H9 (cell line): ENCODE data around the gene CDKAL1. TPM values are rescaled to one million over a fixed set of nuclear protein-coding genes. Genes with fewer than 3 reads are reported as not detected.
A peak's percentile ranks its signal among the peaks of the same experiment; 100 is the strongest.

Experiments
- DNase-seq: peaks from one replicate; pipeline ENCODE4 v3.0.0-alpha.2; 2017
- H2AFZ ChIP-seq: one replicate; pipeline ENCODE4 v1.6.1; 2013; ENCODE audit warnings: mild to moderate bottlenecking, low read length, control low read depth, moderate library complexity
- H2AK5ac ChIP-seq: 2 replicates; pipeline ENCODE4 v1.6.1; 2013; ENCODE audit warnings: low read length, control low read depth, mixed read lengths; ENCODE audit not compliant: insufficient read length
- H2BK120ac ChIP-seq: one replicate; pipeline ENCODE4 v1.6.1; 2013; ENCODE audit warnings: low read depth, mild to moderate bottlenecking, low read length, control low read depth, inconsistent platforms; ENCODE audit not compliant: poor library complexity, severe bottlenecking
- H2BK12ac ChIP-seq: 2 replicates; pipeline ENCODE4 v1.6.1; 2013; ENCODE audit warnings: low read length, control low read depth, mixed read lengths, low read depth; ENCODE audit not compliant: insufficient read length
- H2BK15ac ChIP-seq: 2 replicates; pipeline ENCODE4 v1.6.1; 2013; ENCODE audit warnings: low read depth, low read length, control low read depth
- H2BK20ac ChIP-seq: one replicate; pipeline ENCODE4 v1.6.1; 2013; ENCODE audit warnings: low read depth, mild to moderate bottlenecking, low read length, control low read depth, inconsistent platforms; ENCODE audit not compliant: poor library complexity, severe bottlenecking
- H2BK5ac ChIP-seq: 2 replicates; pipeline ENCODE4 v1.6.1; 2013; ENCODE audit warnings: low read length, control low read depth, mixed read lengths; ENCODE audit not compliant: insufficient read length
- H3K14ac ChIP-seq: 2 replicates; pipeline ENCODE4 v1.6.1; 2013; ENCODE audit warnings: low read length, control low read depth; ENCODE audit not compliant: insufficient read depth
- H3K18ac ChIP-seq: 2 replicates; pipeline ENCODE4 v1.6.1; 2013; ENCODE audit warnings: low read depth, mild to moderate bottlenecking, mixed read lengths, low read length, control low read depth; ENCODE audit not compliant: insufficient read length
- H3K23ac ChIP-seq: 2 replicates; pipeline ENCODE4 v1.6.1; 2013; ENCODE audit warnings: low read length, control low read depth, mixed read lengths, low read depth; ENCODE audit not compliant: insufficient read length
- H3K23me2 ChIP-seq: 2 replicates; pipeline ENCODE4 v1.6.1; 2013; ENCODE audit warnings: low read depth, mild to moderate bottlenecking, mixed read lengths, low read length, control low read depth; ENCODE audit not compliant: insufficient read length, poor library complexity, severe bottlenecking
- H3K27ac ChIP-seq: 2 replicates; pipeline ENCODE4 v1.5.1; 2013; ENCODE audit warnings: low read length, control low read depth, mixed read lengths, low read depth; ENCODE audit not compliant: insufficient read length
- H3K27me3 ChIP-seq: 2 replicates; pipeline ENCODE4 v1.6.1; 2013; ENCODE audit warnings: low read length, control low read depth, inconsistent platforms; ENCODE audit not compliant: insufficient read depth
- H3K4ac ChIP-seq: 2 replicates; pipeline ENCODE4 v1.6.1; 2013; ENCODE audit warnings: low read depth, mild to moderate bottlenecking, control low read depth, inconsistent platforms, low read length, moderate library complexity
- H3K4me1 ChIP-seq: 2 replicates; pipeline ENCODE4 v1.6.1; 2013; ENCODE audit warnings: low read length, control low read depth, inconsistent platforms; ENCODE audit not compliant: insufficient read depth
- H3K4me2 ChIP-seq: 2 replicates; pipeline ENCODE4 v1.6.1; 2013; ENCODE audit warnings: low read length, control low read depth, mixed read lengths; ENCODE audit not compliant: insufficient read length, insufficient read depth
- H3K56ac ChIP-seq: 2 replicates; pipeline ENCODE4 v1.6.1; 2013; ENCODE audit warnings: low read depth, mild to moderate bottlenecking, mixed read lengths, low read length, control low read depth; ENCODE audit not compliant: insufficient read length
- H3K79me1 ChIP-seq: 2 replicates; pipeline ENCODE4 v1.6.1; 2013; ENCODE audit warnings: low read depth, mild to moderate bottlenecking, moderate library complexity, low read length, control low read depth, inconsistent platforms; ENCODE audit not compliant: insufficient read depth, poor library complexity, severe bottlenecking
- H3K79me2 ChIP-seq: 2 replicates; pipeline ENCODE4 v1.6.1; 2013; ENCODE audit warnings: low read length, control low read depth, inconsistent platforms; ENCODE audit not compliant: insufficient read depth
- H3K9ac ChIP-seq: 2 replicates; pipeline ENCODE4 v1.6.1; 2013; ENCODE audit warnings: low read length, control low read depth, mixed read lengths; ENCODE audit not compliant: insufficient read length; ENCODE audit errors: extremely low read depth
- H3K9me3 ChIP-seq: one replicate; pipeline ENCODE4 v1.6.1; 2013; ENCODE audit warnings: low read depth, low read length, inconsistent platforms; ENCODE audit not compliant: control insufficient read depth
- H3T11ph ChIP-seq: one replicate; pipeline ENCODE4 v1.6.1; 2013; ENCODE audit warnings: mild to moderate bottlenecking, low read length, control low read depth, inconsistent platforms
- H4K20me1 ChIP-seq: one replicate; pipeline ENCODE4 v1.6.1; 2013; ENCODE audit not compliant: control insufficient read depth, insufficient read length, insufficient read depth
- H4K5ac ChIP-seq: 2 replicates; pipeline ENCODE4 v1.6.1; 2013; ENCODE audit warnings: low read depth, mild to moderate bottlenecking, mixed read lengths, low read length, control low read depth; ENCODE audit not compliant: insufficient read length
- H4K8ac ChIP-seq: replicated peaks from 2 replicates; pipeline ENCODE4 v1.6.1; 2013; ENCODE audit warnings: low read length, control low read depth, mixed read lengths, low read depth; ENCODE audit not compliant: insufficient read length
- H4K91ac ChIP-seq: 2 replicates; pipeline ENCODE4 v1.6.1; 2013; ENCODE audit warnings: low read depth, mild to moderate bottlenecking, moderate library complexity, mixed read lengths, low read length, control low read depth; ENCODE audit not compliant: insufficient read length
- H3K27ac Mint-ChIP-seq, 3 experiments: 2 replicates in 2 of 3; 3 replicates in 1 of 3; pipeline ENCODE4 v1.8.0; 2020 to 2021; ENCODE audit warnings: mixed read lengths in 3 of 3, mild to moderate bottlenecking in 1 of 3, moderate library complexity in 1 of 3
- H3K27me3 Mint-ChIP-seq: 2 replicates; pipeline ENCODE4 v1.8.0; 2021; ENCODE audit warnings: low read depth, mild to moderate bottlenecking, moderate library complexity, mixed read lengths
- H3K36me3 Mint-ChIP-seq, 3 experiments: 2 replicates in 2 of 3; 3 replicates in 1 of 3; pipeline ENCODE4 v1.8.0; 2020 to 2021; ENCODE audit warnings: low read depth in 3 of 3, mixed read lengths in 3 of 3; ENCODE audit not compliant: insufficient read depth in 1 of 3
- H3K4me1 Mint-ChIP-seq, 2 experiments: 2 replicates each; pipeline ENCODE4 v1.8.0; 2020; ENCODE audit warnings: mixed read lengths in 2 of 2
- H3K4me3 Mint-ChIP-seq, 2 experiments: 2 replicates in 1 of 2; 3 replicates in 1 of 2; pipeline ENCODE4 v1.8.0; 2020 to 2021; ENCODE audit warnings: mild to moderate bottlenecking in 2 of 2, mixed read lengths in 2 of 2, moderate library complexity in 1 of 2
- H3K9me3 Mint-ChIP-seq, 2 experiments: 2 replicates in 1 of 2; 3 replicates in 1 of 2; pipeline ENCODE4 v1.8.0; 2020; ENCODE audit warnings: mild to moderate bottlenecking in 2 of 2, mixed read lengths in 2 of 2, moderate library complexity in 1 of 2
- CTCF ChIP-seq: fragments of 200-600 bp; sonication (generic); conservative IDR thresholded peaks from 3 replicates; pipeline ENCODE4 v1.8.0; 2021; ENCODE audit warnings: antibody characterized with exemption, mild to moderate bottlenecking
- WGBS: extraction: QIAGEN DNeasy Blood & Tissue Kit; methylation state at CpG from one replicate; pipeline ENCODE4 v1.1.7; 2013; ENCODE audit warnings: missing lambda C conversion rate, low lambda C conversion rate, mixed read lengths; ENCODE audit not compliant: insufficient read length; ENCODE audit errors: extremely low coverage; 5-methylcytosine and 5-hydroxymethylcytosine counted together
- total RNA-seq: library from RNA; stranded (reverse); gene quantifications from 2 replicates; pipeline ENCODE4 v1.2.1, GENCODE V29; 2021

CDKAL1 gene
- total RNA-seq, 1 experiment from 2014 or later, result 23.0 TPM

GRCh38 chr6:20709451-20709850 is 175.2 kb downstream of the CDKAL1 start:
- no peaks in the 10 kb centered on the region for H3K79me2 ChIP-seq

More at GRCh38 chr6:20709451-20709850, 175.2 kb downstream of the CDKAL1 start:
- Histone ChIP-seq H2BK20ac (no peak overlapping the region), H3K18ac (no peak overlapping the region), H3K14ac (no peak overlapping the region), H2AFZ (no peak overlapping the region), H3K27ac (no peak overlapping the region), H3K56ac (no peak overlapping the region), H2BK12ac (no peak overlapping the region), H3K4ac (no peak overlapping the region), H2AK5ac (no peak overlapping the region), H2BK15ac (no peak overlapping the region), H4K5ac (no peak overlapping the region), H3K9ac (no peak overlapping the region), H4K20me1 (no peaks in the 10 kb centered on the region), H3K27me3 (no peaks in the 10 kb centered on the region), H3K79me1 (no peaks in the 10 kb centered on the region), H3T11ph (no peak overlapping the region), H3K4me1 (no peaks in the 10 kb centered on the region), H4K91ac (no peak overlapping the region), H2BK120ac (no peak overlapping the region), H3K23me2 (no peaks in the 10 kb centered on the region), H3K9me3 (no peaks in the 10 kb centered on the region), H3K4me2 (no peak overlapping the region), H2BK5ac (no peak overlapping the region), H4K8ac (no peak overlapping the region), H3K23ac (no peak overlapping the region)
- H3K9me3 Mint-ChIP-seq, result no peaks in the 10 kb centered on the region
- H3K36me3 Mint-ChIP-seq, result no peaks in the 10 kb centered on the region
- no peaks in the 10 kb centered on the region for H3K27me3 Mint-ChIP-seq
- peak overlapping the region in 1 of 3 experiments; percentile 26; a peak in 1 of 7 replicates for H3K27ac Mint-ChIP-seq
- TF ChIP-seq CTCF, result no peak
- peaks cover 12 to 30% of the 10 kb centered on the region in 2 experiments for H3K4me1 Mint-ChIP-seq
- DNase-seq, result no peak
- no CpG with 5 or more reads among the region's 2 CpGs for WGBS
- no peak overlapping the region for H3K4me3 Mint-ChIP-seq
